ENCODE results near the gene GLCE. TPM values are rescaled to one million over a fixed set of nuclear protein-coding genes. Genes with fewer than 3 reads are reported as not detected.

GLCE gene
- total RNA-seq, 2 donors from 2014 or later: 16.3 to 17.2 TPM

DNA sequence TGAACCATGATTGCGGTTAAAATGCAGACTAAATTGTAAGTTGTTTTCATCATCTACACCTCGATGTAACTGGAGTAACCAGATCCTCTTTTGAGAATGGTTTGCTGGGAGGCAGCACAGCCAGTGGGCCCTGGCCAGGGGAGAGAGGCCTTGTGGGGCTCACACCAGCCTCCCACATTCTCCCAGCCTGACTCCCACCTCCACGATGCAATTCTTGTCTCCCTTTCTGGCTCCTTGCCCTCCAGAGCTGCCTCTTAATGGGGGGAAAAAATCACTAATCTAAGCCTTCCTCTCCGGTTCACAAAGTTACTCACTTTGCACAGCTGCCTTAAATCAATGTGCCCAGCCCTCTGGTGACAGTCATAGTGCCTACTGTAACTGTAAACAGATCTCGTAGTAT, 120.3 kb downstream of the GLCE start:
- WGBS, 2 experiments (ENCODE audit: insufficient coverage in 1 of 2, insufficient read length in 1 of 2): 87 to 93% methylated on average over 3 to 5 of the region's 5 CpGs
- no peaks in the 10 kb centered on the region for H3K9me3 ChIP-seq (ENCODE audit: control insufficient read depth, low read length)
- H3K27me3 ChIP-seq (ENCODE audit: control insufficient read depth, insufficient read depth, low read length, poor library complexity, severe bottlenecking): no peaks in the 10 kb centered on the region
- Mint-ChIP-seq H3K27ac (peak overlapping the region; percentile 61), H3K4me3 (no peak overlapping the region), H3K27me3 (ENCODE audit: insufficient read depth) (no peaks in the 10 kb centered on the region), H3K36me3 (ENCODE audit: low read depth) (no peaks in the 10 kb centered on the region), H3K4me1 (peaks cover 41% of the 10 kb centered on the region), H3K9me3 (no peaks in the 10 kb centered on the region)
- H3K4me1 ChIP-seq (ENCODE audit: control insufficient read depth, insufficient read depth, low read length): peaks cover 26% of the 10 kb centered on the region
- H3K36me3 ChIP-seq (ENCODE audit: control insufficient read depth, insufficient read depth, low read length): no peaks in the 10 kb centered on the region
- TF ChIP-seq, protein P1, sequence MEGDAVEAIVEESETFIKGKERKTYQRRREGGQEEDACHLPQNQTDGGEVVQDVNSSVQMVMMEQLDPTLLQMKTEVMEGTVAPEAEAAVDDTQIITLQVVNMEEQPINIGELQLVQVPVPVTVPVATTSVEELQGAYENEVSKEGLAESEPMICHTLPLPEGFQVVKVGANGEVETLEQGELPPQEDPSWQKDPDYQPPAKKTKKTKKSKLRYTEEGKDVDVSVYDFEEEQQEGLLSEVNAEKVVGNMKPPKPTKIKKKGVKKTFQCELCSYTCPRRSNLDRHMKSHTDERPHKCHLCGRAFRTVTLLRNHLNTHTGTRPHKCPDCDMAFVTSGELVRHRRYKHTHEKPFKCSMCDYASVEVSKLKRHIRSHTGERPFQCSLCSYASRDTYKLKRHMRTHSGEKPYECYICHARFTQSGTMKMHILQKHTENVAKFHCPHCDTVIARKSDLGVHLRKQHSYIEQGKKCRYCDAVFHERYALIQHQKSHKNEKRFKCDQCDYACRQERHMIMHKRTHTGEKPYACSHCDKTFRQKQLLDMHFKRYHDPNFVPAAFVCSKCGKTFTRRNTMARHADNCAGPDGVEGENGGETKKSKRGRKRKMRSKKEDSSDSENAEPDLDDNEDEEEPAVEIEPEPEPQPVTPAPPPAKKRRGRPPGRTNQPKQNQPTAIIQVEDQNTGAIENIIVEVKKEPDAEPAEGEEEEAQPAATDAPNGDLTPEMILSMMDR (conservative IDR thresholded peaks at IDR 0.05): no peak
- H3K27ac ChIP-seq (ENCODE audit: low read depth, low read length): no peak overlapping the region
- no peak overlapping the region for H3K4me3 ChIP-seq (ENCODE audit: low read length)
- DNase-seq: no peak
- H3K9ac ChIP-seq (ENCODE audit: extremely low read depth, low read length, poor library complexity, severe bottlenecking): no peak overlapping the region

DNA sequence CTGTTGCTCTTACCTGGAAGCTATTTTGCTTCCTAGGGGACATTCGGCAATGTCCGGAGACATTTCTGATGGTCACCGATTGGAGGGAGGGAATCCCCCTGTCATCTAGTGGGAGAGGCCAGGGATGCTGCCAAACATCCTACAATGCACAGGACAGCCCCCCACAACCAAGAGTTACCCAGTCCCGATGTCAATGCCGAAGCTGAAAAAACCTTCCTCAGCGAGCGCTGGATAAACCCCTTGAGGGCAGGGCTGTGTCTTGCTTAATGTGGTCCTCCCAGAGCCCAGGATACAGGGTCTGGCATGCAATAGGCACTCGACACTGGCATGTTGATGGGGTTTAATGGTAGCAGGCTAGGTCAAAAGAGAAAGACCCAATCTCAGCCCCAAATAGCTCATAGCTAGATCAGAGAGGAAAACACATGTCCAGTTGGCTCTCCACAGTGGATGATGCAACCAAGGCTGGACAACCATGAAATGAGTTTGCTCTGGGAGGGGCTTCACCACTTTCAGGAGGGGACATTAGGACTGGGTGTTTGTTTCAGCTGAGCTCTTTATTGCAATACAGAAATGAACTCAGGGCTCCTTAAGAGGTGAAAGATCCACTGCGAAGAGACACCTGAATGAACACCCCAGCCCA, 121.8 kb downstream of the GLCE start:
- Mint-ChIP-seq H3K27ac (no peak overlapping the region), H3K4me3 (no peak overlapping the region), H3K9me3 (no peaks in the 10 kb centered on the region), H3K36me3 (ENCODE audit: low read depth) (peaks cover under 1% of the 10 kb centered on the region), H3K4me1 (peaks cover 27% of the 10 kb centered on the region), H3K27me3 (ENCODE audit: insufficient read depth) (no peaks in the 10 kb centered on the region)
- Histone ChIP-seq H3K9me3 (ENCODE audit: control insufficient read depth, low read length) (no peaks in the 10 kb centered on the region), H3K27ac (ENCODE audit: low read depth, low read length) (no peak overlapping the region), H3K27me3 (ENCODE audit: control insufficient read depth, insufficient read depth, low read length, poor library complexity, severe bottlenecking) (no peaks in the 10 kb centered on the region), H3K4me3 (ENCODE audit: low read length) (no peak overlapping the region), H3K36me3 (ENCODE audit: control insufficient read depth, insufficient read depth, low read length) (no peaks in the 10 kb centered on the region), H3K9ac (ENCODE audit: extremely low read depth, low read length, poor library complexity, severe bottlenecking) (no peak overlapping the region), H3K4me1 (ENCODE audit: control insufficient read depth, insufficient read depth, low read length) (peaks cover 16% of the 10 kb centered on the region)
- WGBS, 2 experiments (ENCODE audit: insufficient coverage in 1 of 2, insufficient read length in 1 of 2): 93 to 98% methylated on average over 7 to 9 of the region's 9 CpGs
- DNase-seq: peak; percentile 19
- TF ChIP-seq, protein P1 (conservative IDR thresholded peaks at IDR 0.05): no peak

DNA sequence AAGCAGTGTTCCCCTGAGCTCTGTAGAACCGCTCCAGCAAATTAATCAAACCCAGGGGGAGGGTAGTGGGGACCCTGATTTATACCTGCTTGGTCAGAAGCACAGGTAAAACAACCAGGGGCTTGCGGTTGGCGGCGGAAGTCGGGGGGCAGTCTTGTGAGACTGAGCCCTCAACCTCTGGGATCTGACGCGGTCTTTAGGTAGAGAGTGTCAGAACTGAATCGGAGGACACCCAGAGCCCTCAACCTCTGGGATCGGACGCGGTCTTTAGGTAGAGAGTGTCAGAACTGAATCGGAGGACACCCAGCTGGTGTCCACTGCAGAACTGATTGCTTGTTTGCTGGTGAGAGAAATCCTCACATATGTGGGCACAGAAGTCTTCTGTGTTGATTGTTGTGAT, 125.4 kb downstream of the GLCE start:
- H3K4me1 Mint-ChIP-seq: peaks cover 24% of the 10 kb centered on the region
- Histone ChIP-seq H3K27ac (ENCODE audit: low read depth, low read length) (no peak overlapping the region), H3K36me3 (ENCODE audit: control insufficient read depth, insufficient read depth, low read length) (no peaks in the 10 kb centered on the region), H3K4me3 (ENCODE audit: low read length) (no peak overlapping the region), H3K9me3 (ENCODE audit: control insufficient read depth, low read length) (no peaks in the 10 kb centered on the region), H3K27me3 (ENCODE audit: control insufficient read depth, insufficient read depth, low read length, poor library complexity, severe bottlenecking) (no peaks in the 10 kb centered on the region), H3K9ac (ENCODE audit: extremely low read depth, low read length, poor library complexity, severe bottlenecking) (no peak overlapping the region), H3K4me1 (ENCODE audit: control insufficient read depth, insufficient read depth, low read length) (peaks cover 6% of the 10 kb centered on the region)
- no peak overlapping the region for H3K4me3 Mint-ChIP-seq
- WGBS, 2 experiments (ENCODE audit: insufficient coverage in 1 of 2, insufficient read length in 1 of 2): 96% methylated on average over 4 to 12 of the region's 12 CpGs
- no peak overlapping the region for H3K27ac Mint-ChIP-seq
- H3K27me3 Mint-ChIP-seq (ENCODE audit: insufficient read depth): no peaks in the 10 kb centered on the region
- H3K9me3 Mint-ChIP-seq: no peaks in the 10 kb centered on the region
- TF ChIP-seq, protein P1 (conservative IDR thresholded peaks at IDR 0.05): no peak
- peaks cover 2% of the 10 kb centered on the region for H3K36me3 Mint-ChIP-seq (ENCODE audit: low read depth)
- no peak for DNase-seq

Measured in endodermal cell (in vitro differentiated cells).